Suprapubic skin (tissue), 4 donors: ENCODE data around the gene LAMA4. TPM values are rescaled to one million over a fixed set of nuclear protein-coding genes. Genes with fewer than 3 reads are reported as not detected.
A peak's percentile ranks its signal among the peaks of the same experiment; 100 is the strongest.

Experiments used
- DNase-seq, 2 donors: peaks; one replicate each; pipeline ENCODE4 v3.0.0-alpha.2; 2019; ENCODE audit warnings: low spot score in 2 of 2
- H3K27ac ChIP-seq: fragments of 200-600 bp; sonication (generic); one replicate; pipeline ENCODE4 v1.5.1; 2019
- H3K27me3 ChIP-seq: fragments of 200-600 bp; sonication (generic); one replicate; pipeline ENCODE4 v1.5.1; 2019
- H3K36me3 ChIP-seq: fragments of 200-600 bp; sonication (generic); one replicate; pipeline ENCODE4 v1.5.1; 2019
- H3K4me1 ChIP-seq: fragments of 200-600 bp; sonication (generic); one replicate; pipeline ENCODE4 v1.5.1; 2019
- H3K4me3 ChIP-seq: fragments of 200-600 bp; sonication (generic); one replicate; pipeline ENCODE4 v1.5.1; 2019; ENCODE audit warnings: mild to moderate bottlenecking
- H3K9me3 ChIP-seq: fragments of 200-600 bp; sonication (generic); one replicate; pipeline ENCODE4 v1.5.1; 2019
- CTCF ChIP-seq, 2 donors: fragments of 200-600 bp in 1 of 2; fragments of 450-650 bp in 1 of 2; sonication (generic) in 1 of 2; IDR thresholded peaks; one replicate each; pipeline ENCODE4 v1.5.1; 2016 to 2019; ENCODE audit warnings: antibody characterized with exemption in 2 of 2, mild to moderate bottlenecking in 1 of 2, moderate library complexity in 1 of 2
- EP300 ChIP-seq: sonication (generic); formaldehyde crosslinking; IDR thresholded peaks from one replicate; pipeline ENCODE4 v1.6.1; 2017; ENCODE audit warnings: antibody characterized with exemption
- POLR2A ChIP-seq, 2 donors: fragments of 450-650 bp; IDR thresholded peaks; one replicate each; pipeline ENCODE4 v1.6.1; 2017; ENCODE audit warnings: antibody characterized with exemption in 2 of 2, mild to moderate bottlenecking in 2 of 2, moderate library complexity in 2 of 2
- POLR2AphosphoS5 ChIP-seq, 3 donors: sonication (generic); formaldehyde crosslinking; IDR thresholded peaks; one replicate each; pipeline ENCODE4 v1.6.1; 2017; ENCODE audit warnings: antibody characterized with exemption in 3 of 3
- WGBS: methylation state at CpG from one replicate; pipeline ENCODE4 v1.1.5; 2018; 5-methylcytosine and 5-hydroxymethylcytosine counted together
- total RNA-seq, 4 donors: library from RNA; depleted of rRNA; stranded (reverse); fragments of >200 nt; gene quantifications; one replicate each; pipeline ENCODE4 v1.1.0, GENCODE V29; 2016

LAMA4 gene
- total RNA-seq, 4 donors from 2014 or later, result 10.4 to 44.0 (median 23.6) TPM

DNA sequence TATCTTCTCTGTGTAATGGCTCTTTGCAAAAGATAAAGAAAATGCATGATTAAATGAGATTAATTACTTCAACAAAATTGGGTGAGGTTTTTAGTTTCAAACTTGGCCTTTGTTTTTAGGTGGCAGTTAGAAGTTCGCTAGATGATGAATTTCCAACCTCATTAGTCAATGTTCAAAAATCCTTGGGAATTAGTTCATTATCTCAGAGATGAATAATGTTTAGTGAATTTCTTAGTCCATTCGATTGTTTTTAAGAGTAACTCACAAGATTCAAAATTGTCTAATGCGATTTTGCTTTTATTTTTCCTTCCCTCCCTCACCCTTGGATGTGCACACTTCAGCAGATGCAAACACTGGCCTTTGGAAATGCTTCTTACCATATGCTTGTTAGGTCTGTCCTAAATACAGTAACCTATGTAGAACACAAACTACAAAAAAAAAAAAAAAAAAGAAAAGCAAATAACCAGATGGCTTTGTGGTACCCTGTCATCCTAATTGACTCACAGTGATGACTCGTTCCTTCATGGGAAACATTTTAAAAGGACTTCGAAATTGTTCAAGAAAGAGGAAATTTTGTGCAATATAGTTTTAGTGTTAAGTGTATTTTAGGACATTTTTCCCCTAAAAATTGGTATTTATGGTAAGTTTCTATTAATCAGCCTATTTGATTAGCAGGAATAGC, 100.3 kb downstream of the LAMA4 start:
- WGBS, result 71% methylated on average over 5 of the region's 5 CpGs
- Histone ChIP-seq H3K9me3 (no peaks in the 10 kb centered on the region), H3K27me3 (no peaks in the 10 kb centered on the region), H3K36me3 (no peaks in the 10 kb centered on the region), H3K4me1 (peaks cover 9% of the 10 kb centered on the region), H3K4me3 (no peak overlapping the region), H3K27ac (no peak overlapping the region)
- TF ChIP-seq POLR2AphosphoS5 (IDR thresholded peaks at IDR 0.05) (no peak), CTCF (IDR thresholded peaks at IDR 0.05) (no peak), POLR2A (IDR thresholded peaks at IDR 0.05) (no peak), EP300 (no peak)
- no peak for DNase-seq

DNA sequence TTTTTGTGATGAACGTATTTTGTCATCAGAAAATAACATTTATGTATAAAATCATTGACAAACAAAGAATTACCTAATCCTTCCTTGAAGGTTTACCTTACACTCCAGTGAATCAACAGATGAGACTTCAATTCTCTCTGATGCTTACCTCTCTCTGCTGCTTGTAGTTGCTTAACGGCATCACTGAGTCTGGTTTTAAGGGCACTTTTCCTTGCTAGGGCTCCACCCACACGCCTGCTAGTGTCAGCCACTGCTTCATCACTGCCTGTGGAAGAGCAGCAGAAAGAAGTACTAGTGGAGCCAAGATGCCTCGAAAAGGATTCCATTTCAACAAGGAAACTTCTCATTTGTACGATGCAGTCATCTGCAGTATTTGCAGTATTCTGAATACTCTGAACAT, 104.0 kb downstream of the LAMA4 start:
- H3K27ac ChIP-seq, result peak overlapping the region; percentile 63
- no peak overlapping the region for H3K4me3 ChIP-seq
- 71% methylated on average over 5 of the region's 5 CpGs for WGBS
- H3K9me3 ChIP-seq, result no peaks in the 10 kb centered on the region
- TF ChIP-seq EP300, result no peak
- TF ChIP-seq POLR2AphosphoS5 (IDR thresholded peaks at IDR 0.05), result no peak
- TF ChIP-seq CTCF (IDR thresholded peaks at IDR 0.05), result no peak
- no peak for TF ChIP-seq POLR2A (IDR thresholded peaks at IDR 0.05)
- no peaks in the 10 kb centered on the region for H3K27me3 ChIP-seq
- peaks cover 9% of the 10 kb centered on the region for H3K4me1 ChIP-seq
- no peak for DNase-seq
- no peaks in the 10 kb centered on the region for H3K36me3 ChIP-seq

- WGBS, result 62% methylated on average over 4 of the region's 4 CpGs
- no peaks in the 10 kb centered on the region for H3K36me3 ChIP-seq
- no peak for DNase-seq
- H3K9me3 ChIP-seq, result no peaks in the 10 kb centered on the region
- H3K27ac ChIP-seq, result peak overlapping the region; percentile 63
- H3K4me1 ChIP-seq, result peaks cover 9% of the 10 kb centered on the region
- H3K27me3 ChIP-seq, result no peaks in the 10 kb centered on the region
- no peak overlapping the region for H3K4me3 ChIP-seq
- TF ChIP-seq CTCF (IDR thresholded peaks at IDR 0.05), result no peak
- TF ChIP-seq POLR2A (IDR thresholded peaks at IDR 0.05), result no peak
- no peak for TF ChIP-seq EP300
- TF ChIP-seq POLR2AphosphoS5 (IDR thresholded peaks at IDR 0.05), result no peak
Observed at GRCh38 chr6:112149719-112150263, 104.6 kb downstream of the LAMA4 start.

GRCh38 chr6:112149236-112149635, 105.1 kb downstream of the LAMA4 start:
- Histone ChIP-seq H3K9me3 (no peaks in the 10 kb centered on the region), H3K27me3 (no peaks in the 10 kb centered on the region), H3K4me3 (no peak overlapping the region), H3K4me1 (peaks cover 9% of the 10 kb centered on the region), H3K27ac (peak overlapping the region; percentile 63), H3K36me3 (no peaks in the 10 kb centered on the region)
- TF ChIP-seq EP300, result no peak
- WGBS, result 57% methylated on average over 1 of the region's 1 CpG
- no peak for DNase-seq

- Histone ChIP-seq H3K4me1 (peaks cover 9% of the 10 kb centered on the region), H3K27me3 (no peaks in the 10 kb centered on the region), H3K36me3 (no peaks in the 10 kb centered on the region), H3K27ac (no peak overlapping the region), H3K4me3 (no peak overlapping the region), H3K9me3 (no peaks in the 10 kb centered on the region)
- no peak for DNase-seq
- TF ChIP-seq CTCF (IDR thresholded peaks at IDR 0.05), result no peak
- no peak for TF ChIP-seq EP300
- no peak for TF ChIP-seq POLR2A (IDR thresholded peaks at IDR 0.05)
- TF ChIP-seq POLR2AphosphoS5 (IDR thresholded peaks at IDR 0.05), result no peak
- 95% methylated on average over 6 of the region's 6 CpGs for WGBS
Observed at GRCh38 chr6:112148103-112148502, 106.3 kb downstream of the LAMA4 start.
